Calu3 (cell line): ENCODE results near the gene KRTAP1-5. TPM values are rescaled to one million over a fixed set of nuclear protein-coding genes. Genes with fewer than 3 reads are reported as not detected.

Experiments used
- Bru-seq: library from RNA; stranded (reverse); fragments of 400-500 nt; gene quantifications from one replicate; lab custom pipeline; 2021; lab: Mats Ljungman, UMichigan
- BruChase-seq, 2 experiments: library from RNA; stranded (reverse); fragments of 400-500 nt; gene quantifications; one replicate each; lab custom pipeline; 2021; lab: Mats Ljungman, UMichigan
- BruUV-seq: library from RNA; stranded (reverse); fragments of 400-500 nt; replicated peaks from 2 replicates; lab custom pipeline; 2021; lab: Mats Ljungman, UMichigan
- CTCF ChIA-PET: fragments of 300-600 bp; sonication (Branson Sonifier 250); formaldehyde crosslinking; loops from one replicate; lab custom pipeline; 2022; ENCODE audit warnings: antibody characterized with exemption; lab: Charles Lee
- DNase-seq: peaks from one replicate; pipeline ENCODE4 v3.0.0; 2022
- H3K27ac Mint-ChIP-seq: one replicate; pipeline ENCODE4 v1.8.0; 2022; ENCODE audit warnings: mixed read lengths; ENCODE audit not compliant: unreplicated experiment
- H3K27me3 Mint-ChIP-seq: one replicate; pipeline ENCODE4 v1.8.0; 2022; ENCODE audit warnings: mixed read lengths; ENCODE audit not compliant: unreplicated experiment
- H3K36me3 Mint-ChIP-seq: one replicate; pipeline ENCODE4 v1.8.0; 2022; ENCODE audit warnings: mild to moderate bottlenecking, moderate library complexity, mixed read lengths; ENCODE audit not compliant: insufficient read depth, unreplicated experiment
- H3K4me1 Mint-ChIP-seq: one replicate; pipeline ENCODE4 v1.8.0; 2022; ENCODE audit warnings: mild to moderate bottlenecking, low read depth, mixed read lengths; ENCODE audit not compliant: unreplicated experiment
- H3K4me3 Mint-ChIP-seq: one replicate; pipeline ENCODE4 v1.8.0; 2022; ENCODE audit warnings: mild to moderate bottlenecking, low read depth, moderate library complexity, mixed read lengths; ENCODE audit not compliant: unreplicated experiment
- H3K9me3 Mint-ChIP-seq: one replicate; pipeline ENCODE4 v1.8.0; 2022; ENCODE audit warnings: low read depth, mixed read lengths; ENCODE audit not compliant: unreplicated experiment
- intact Hi-C: fragments of 100-400 bp; cut with micrococcal nuclease; formaldehyde crosslinking; loops from one replicate; pipeline ENCODE4 v1.10.0; 2022; ENCODE audit not compliant: unreplicated experiment
- long read RNA-seq: library from polyadenylated mRNA; stranded (forward); transcript quantifications from one replicate; pipeline ENCODE4 v2.0.0, GENCODE V29; 2022
- total RNA-seq: library from RNA; stranded (reverse); gene quantifications from 2 replicates; pipeline ENCODE4 v1.2.3, GENCODE V29; 2022
- TF ChIP-seq, protein P1 (sequence below): fragments of 200-600 bp; IDR thresholded peaks from one replicate; pipeline ENCODE4 v1.8.0; 2022; ENCODE audit warnings: antibody characterized with exemption; ENCODE audit not compliant: unreplicated experiment

The KRTAP1-5 gene, protein sequence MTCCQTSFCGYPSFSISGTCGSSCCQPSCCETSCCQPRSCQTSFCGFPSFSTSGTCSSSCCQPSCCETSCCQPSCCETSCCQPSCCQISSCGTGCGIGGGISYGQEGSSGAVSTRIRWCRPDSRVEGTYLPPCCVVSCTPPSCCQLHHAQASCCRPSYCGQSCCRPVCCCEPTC
- total RNA-seq (not detected in 2 replicates), Bru-seq, nascent RNA (not detected), BruChase-seq, experiment 1, labeled RNA remaining after a 6-hour chase (not detected), BruChase-seq, experiment 2, labeled RNA remaining after a 2-hour chase (not detected)
- long read RNA-seq = 0 reads

DNA sequence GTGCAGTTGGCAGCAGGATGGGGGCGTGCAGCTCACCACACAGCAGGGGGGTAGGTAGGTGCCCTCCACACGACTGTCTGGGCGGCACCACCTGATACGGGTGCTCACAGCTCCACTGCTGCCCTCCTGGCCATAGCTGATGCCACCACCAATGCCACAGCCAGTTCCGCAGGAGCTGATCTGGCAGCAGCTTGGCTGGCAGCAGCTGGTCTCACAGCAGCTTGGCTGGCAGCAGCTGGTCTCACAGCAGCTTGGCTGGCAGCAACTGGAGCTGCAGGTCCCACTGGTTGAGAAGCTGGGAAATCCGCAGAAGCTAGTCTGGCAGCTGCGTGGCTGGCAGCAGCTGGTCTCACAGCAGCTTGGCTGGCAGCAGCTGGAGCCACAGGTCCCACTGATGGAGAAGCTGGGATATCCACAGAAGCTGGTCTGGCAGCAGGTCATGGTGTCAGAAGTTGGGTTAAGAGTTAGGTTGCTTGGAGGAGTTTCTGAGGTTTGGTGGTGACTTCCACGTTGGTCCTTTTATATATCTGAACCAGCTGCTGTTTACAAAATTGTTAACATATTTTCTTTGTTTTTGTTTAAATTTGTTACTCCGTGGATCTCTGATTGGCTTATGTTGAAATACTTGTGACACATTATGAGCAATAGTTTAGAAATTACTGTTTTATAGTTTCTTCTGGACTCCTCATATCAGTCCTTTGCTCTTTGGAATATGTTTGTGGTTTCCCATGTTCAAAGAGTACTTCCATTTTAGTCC is at the start of gene KRTAP1-5:
TSS of gene KRTAP1-5 (minus strand) at position 494 of the 757 bp plus-strand sequence. CDS start at position 441, 53 bp downstream.
- no peak within 1 kb of the TSS for H3K27ac Mint-ChIP-seq
- peaks cover 3% of the 10 kb centered on the region for H3K9me3 Mint-ChIP-seq
- intact Hi-C loops = no loop called here
- CTCF ChIA-PET = interaction anchor here (0.6 to 1.1 kb wide), 3 partner anchors 9 to 18 kb away, joined by 3 read pairs; partner anchors contain the start of gene KRTAP3-1
- TF ChIP-seq, protein P1, sequence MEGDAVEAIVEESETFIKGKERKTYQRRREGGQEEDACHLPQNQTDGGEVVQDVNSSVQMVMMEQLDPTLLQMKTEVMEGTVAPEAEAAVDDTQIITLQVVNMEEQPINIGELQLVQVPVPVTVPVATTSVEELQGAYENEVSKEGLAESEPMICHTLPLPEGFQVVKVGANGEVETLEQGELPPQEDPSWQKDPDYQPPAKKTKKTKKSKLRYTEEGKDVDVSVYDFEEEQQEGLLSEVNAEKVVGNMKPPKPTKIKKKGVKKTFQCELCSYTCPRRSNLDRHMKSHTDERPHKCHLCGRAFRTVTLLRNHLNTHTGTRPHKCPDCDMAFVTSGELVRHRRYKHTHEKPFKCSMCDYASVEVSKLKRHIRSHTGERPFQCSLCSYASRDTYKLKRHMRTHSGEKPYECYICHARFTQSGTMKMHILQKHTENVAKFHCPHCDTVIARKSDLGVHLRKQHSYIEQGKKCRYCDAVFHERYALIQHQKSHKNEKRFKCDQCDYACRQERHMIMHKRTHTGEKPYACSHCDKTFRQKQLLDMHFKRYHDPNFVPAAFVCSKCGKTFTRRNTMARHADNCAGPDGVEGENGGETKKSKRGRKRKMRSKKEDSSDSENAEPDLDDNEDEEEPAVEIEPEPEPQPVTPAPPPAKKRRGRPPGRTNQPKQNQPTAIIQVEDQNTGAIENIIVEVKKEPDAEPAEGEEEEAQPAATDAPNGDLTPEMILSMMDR = no peak
- peaks cover 32% of the 10 kb centered on the region for H3K4me1 Mint-ChIP-seq
- DNase-seq = no peak
- no peaks in the 10 kb centered on the region for H3K36me3 Mint-ChIP-seq
- H3K4me3 Mint-ChIP-seq = no peak within 1 kb of the TSS
- H3K27me3 Mint-ChIP-seq = no peaks in the 10 kb centered on the region
- BruUV-seq = no TSS peak

DNA sequence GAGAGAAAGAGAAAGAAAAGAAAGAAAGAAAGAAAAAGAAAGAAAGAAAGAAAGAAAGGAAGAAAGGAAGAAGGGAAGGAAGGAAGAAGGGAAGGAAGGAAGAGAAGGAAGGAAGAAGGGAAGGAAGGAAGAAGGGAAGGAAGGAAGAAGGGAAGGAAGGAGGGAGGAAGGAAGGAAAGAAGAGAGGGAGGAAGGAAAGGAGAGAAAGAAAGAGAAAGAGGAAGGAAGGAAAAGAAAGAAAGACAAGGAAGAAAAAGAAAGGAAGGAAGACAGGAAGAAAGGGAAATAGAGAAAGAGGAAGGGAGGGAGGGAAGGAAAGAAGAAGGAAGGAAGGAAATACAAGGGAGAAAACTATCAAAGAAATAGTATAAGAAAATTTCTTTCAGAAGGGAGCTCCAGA is 49.8 kb upstream of the KRTAP1-5 start:
- Mint-ChIP-seq H3K27me3 (no peaks in the 10 kb centered on the region), H3K4me1 (peaks cover 7% of the 10 kb centered on the region), H3K36me3 (no peaks in the 10 kb centered on the region), H3K4me3 (no peak overlapping the region), H3K9me3 (peaks cover 9% of the 10 kb centered on the region), H3K27ac (no peak overlapping the region)
- no peak for DNase-seq
- no TSS peak for BruUV-seq
- intact Hi-C loops = no loop called here
- TF ChIP-seq, protein P1 = no peak
- CTCF ChIA-PET = no interaction called here

DNA sequence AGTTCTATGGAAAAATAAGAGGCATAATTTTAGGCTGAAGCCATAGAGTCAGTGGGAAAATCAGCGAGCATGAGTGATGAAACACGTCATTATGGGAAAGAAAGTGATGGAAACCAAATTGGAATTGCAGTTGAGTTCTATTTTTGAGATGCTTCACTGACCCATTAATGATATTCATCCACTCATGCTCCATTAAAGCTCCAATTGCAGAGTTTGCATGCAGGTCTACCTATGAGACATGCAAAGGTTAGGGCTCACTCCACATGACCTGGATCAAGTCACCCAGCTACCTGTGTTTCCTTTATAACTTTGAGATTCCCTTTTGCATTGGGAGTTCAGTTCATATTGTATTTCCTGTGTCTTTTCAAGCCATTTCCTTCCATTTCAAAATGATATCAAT is 46.7 kb upstream of the KRTAP1-5 start:
- no peak for DNase-seq

More for the DNA sequence above, 46.7 kb upstream of the KRTAP1-5 start:
- Mint-ChIP-seq H3K27ac (no peak overlapping the region), H3K9me3 (peaks cover 5% of the 10 kb centered on the region), H3K4me3 (no peak overlapping the region), H3K27me3 (no peaks in the 10 kb centered on the region), H3K4me1 (peaks cover 7% of the 10 kb centered on the region), H3K36me3 (no peaks in the 10 kb centered on the region)
- CTCF ChIA-PET = interaction anchor here (0.6 to 1.0 kb wide), 4 partner anchors 9 to 192 kb away, joined by 3 to 4 read pairs (median 4); partner anchors contain the start of gene KRTAP2-3
- TF ChIP-seq, protein P1 = no peak
- intact Hi-C loops = no loop called here
- BruUV-seq = no TSS peak
